ENCODE results near the gene FBLIM1. TPM values are rescaled to one million over a fixed set of nuclear protein-coding genes. Genes with fewer than 3 reads are reported as not detected.
A peak's percentile ranks its signal among the peaks of the same experiment; 100 is the strongest.

FBLIM1 gene
- total and polyA plus RNA-seq, 11 donors = 31.6 to 103 (median 69.8) TPM

GRCh38 chr1:15755646-15756040 lies 3.0 kb upstream of the FBLIM1 start:
- peaks cover 0 to 47% (median 3%) of the 10 kb centered on the region in 9 donors for H3K27me3 ChIP-seq
- no peak overlapping the region for H3K4me3 ChIP-seq
- DNase-seq (no peak), ATAC-seq (no peak)
- H3K36me3 ChIP-seq = no peaks in the 10 kb centered on the region
- H3K9me3 ChIP-seq = no peaks in the 10 kb centered on the region
- WGBS, 4 donors = 82 to 96% (median 84%) methylated on average over 4 of the region's 4 CpGs
- H3K4me1 ChIP-seq = peaks cover 0 to 38% (median 22%) of the 10 kb centered on the region in 12 donors
- intact Hi-C loops (cut with DNase I) = loop anchor here in 1 of 10 donors (10.0 kb wide), 1 partner anchor 161 kb away; no protein-coding TSS in a partner anchor
- TF ChIP-seq POLR2A (IDR thresholded peaks at IDR 0.05) = no peak
- no peak for TF ChIP-seq CTCF (IDR thresholded peaks at IDR 0.05)
- H3K27ac ChIP-seq = no peak overlapping the region

DNA sequence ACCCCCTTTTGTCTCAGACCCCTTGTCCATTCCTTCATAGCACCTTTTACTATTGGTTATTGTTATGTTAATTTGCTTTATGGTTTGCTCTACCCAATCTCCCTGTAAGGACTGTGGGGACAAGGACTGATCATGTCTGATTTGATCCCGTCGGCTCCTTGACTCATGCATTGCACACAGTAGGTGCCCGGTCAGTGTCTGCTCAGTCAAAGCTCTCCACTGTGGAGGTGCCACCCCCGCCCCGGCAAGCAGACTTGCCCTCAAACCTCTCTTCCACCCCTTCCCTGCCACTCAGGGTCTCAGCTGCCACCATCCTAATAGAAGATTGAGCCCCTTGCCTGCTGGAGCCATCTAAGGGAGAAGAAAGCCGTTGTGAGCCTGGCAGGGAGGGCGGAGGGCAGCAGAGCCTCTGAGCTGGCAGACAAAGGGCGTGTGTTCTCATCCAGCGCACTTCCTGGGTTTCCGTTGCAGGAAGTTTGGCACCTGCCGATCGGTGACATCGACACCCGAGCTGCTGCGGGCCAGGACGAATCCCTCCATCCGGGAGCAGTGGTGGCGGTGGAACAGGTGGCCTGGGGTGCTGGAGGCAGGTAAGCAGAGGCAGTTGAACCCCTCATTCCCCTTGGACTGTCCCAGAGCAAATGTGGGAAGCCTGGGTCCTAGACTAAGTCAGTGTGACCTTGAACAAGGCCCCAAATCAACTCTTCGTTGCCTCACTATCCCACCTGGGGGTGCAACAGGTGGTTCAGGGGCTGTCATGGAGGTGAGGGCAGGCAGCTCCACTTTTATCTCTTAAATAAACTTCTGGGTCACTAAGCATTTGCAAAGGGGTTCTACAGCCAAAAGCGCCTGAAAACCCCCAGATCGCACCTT lies 2.2 kb upstream of the FBLIM1 start:
- Histone ChIP-seq H3K4me1 (peaks cover 0 to 45% (median 29%) of the 10 kb centered on the region in 12 donors), H3K27me3 (peaks cover 0 to 53% (median 3%) of the 10 kb centered on the region in 9 donors), H3K36me3 (no peaks in the 10 kb centered on the region), H3K9me3 (no peaks in the 10 kb centered on the region), H3K4me3 (no peak overlapping the region), H3K27ac (no peak overlapping the region)
- no peak for ATAC-seq
- intact Hi-C loops (cut with DNase I) = loop anchor here in 1 of 10 donors (10.0 kb wide), 1 partner anchor 162 kb away; no protein-coding TSS in a partner anchor
- no peak for DNase-seq
- TF ChIP-seq CTCF (IDR thresholded peaks at IDR 0.05) = no peak
- no peak for TF ChIP-seq POLR2A (IDR thresholded peaks at IDR 0.05)
- 63 to 92% (median 70%) methylated on average over 18 to 21 of the region's 21 CpGs for WGBS, 4 donors

- H3K4me1 ChIP-seq = peaks cover 0 to 52% (median 35%) of the 10 kb centered on the region in 12 donors
- intact Hi-C loops (cut with DNase I) = loop anchor here in 1 of 10 donors (10.0 kb wide), 1 partner anchor 162 kb away; no protein-coding TSS in a partner anchor
- no peak for ATAC-seq
- no peaks in the 10 kb centered on the region for H3K9me3 ChIP-seq
- peak overlapping the region in 4 of 12 donors; percentile 37 to 87 (median 64) for H3K27ac ChIP-seq
- TF ChIP-seq POLR2A (IDR thresholded peaks at IDR 0.05) (no peak), CTCF (IDR thresholded peaks at IDR 0.05) (no peak)
- H3K4me3 ChIP-seq = no peak overlapping the region
- H3K36me3 ChIP-seq = no peaks in the 10 kb centered on the region
- peaks cover 0 to 56% (median 3%) of the 10 kb centered on the region in 9 donors for H3K27me3 ChIP-seq
- no peak for DNase-seq
- 76 to 83% (median 80%) methylated on average over 9 of the region's 9 CpGs for WGBS, 4 donors
Measured at GRCh38 chr1:15757016-15757543, 1.5 kb upstream of the FBLIM1 start.
